ENCODE measurements around the gene AUTS2.

AUTS2 gene

GRCh38 chr7:70504254-70504653, 906.0 kb downstream of the AUTS2 start:
- DNase-seq (ENCODE audit: low read depth) = no peak

GRCh38 chr7:70505468-70505867, 907.2 kb downstream of the AUTS2 start:
- no peak for DNase-seq (ENCODE audit: low read depth)

- DNase-seq (ENCODE audit: low read depth) = no peak
These were observed 907.6 kb downstream of the AUTS2 start for GRCh38 chr7:70505886-70506285.

- no peak for DNase-seq (ENCODE audit: low read depth)
These were observed 908.2 kb downstream of the AUTS2 start for GRCh38 chr7:70506434-70506833.

GRCh38 chr7:70512144-70512543, 913.9 kb downstream of the AUTS2 start:
- DNase-seq (ENCODE audit: low read depth) = no peak

- no peak for DNase-seq (ENCODE audit: low read depth)
These were observed 914.5 kb downstream of the AUTS2 start for GRCh38 chr7:70512761-70513160.

GRCh38 chr7:70520611-70521010, 922.3 kb downstream of the AUTS2 start:
- DNase-seq (ENCODE audit: low read depth) = no peak

- DNase-seq (ENCODE audit: low read depth) = no peak
These were observed 925.1 kb downstream of the AUTS2 start for GRCh38 chr7:70523249-70523988.

- DNase-seq (ENCODE audit: low read depth) = no peak
These were observed 925.7 kb downstream of the AUTS2 start for GRCh38 chr7:70523989-70524351.

- no peak for DNase-seq (ENCODE audit: low read depth)
These were observed 927.7 kb downstream of the AUTS2 start for GRCh38 chr7:70525991-70526390.

GRCh38 chr7:70527520-70528115, 929.3 kb downstream of the AUTS2 start:
- DNase-seq (ENCODE audit: low read depth) = no peak

GRCh38 chr7:70529436-70529835, 931.2 kb downstream of the AUTS2 start:
- DNase-seq (ENCODE audit: low read depth) = no peak

GRCh38 chr7:70529914-70530585, 931.8 kb downstream of the AUTS2 start:
- no peak for DNase-seq (ENCODE audit: low read depth)

GRCh38 chr7:70533614-70534013, 935.3 kb downstream of the AUTS2 start:
- no peak for DNase-seq (ENCODE audit: low read depth)

GRCh38 chr7:70539205-70539604, 940.9 kb downstream of the AUTS2 start:
- no peak for DNase-seq (ENCODE audit: low read depth)

- DNase-seq (ENCODE audit: low read depth) = no peak
These were observed 941.3 kb downstream of the AUTS2 start for GRCh38 chr7:70539617-70540016.

- no peak for DNase-seq (ENCODE audit: low read depth)
These were observed 942.4 kb downstream of the AUTS2 start for GRCh38 chr7:70540641-70541040.

- no peak for DNase-seq (ENCODE audit: low read depth)
These were observed 944.6 kb downstream of the AUTS2 start for GRCh38 chr7:70542750-70543376.

- no peak for DNase-seq (ENCODE audit: low read depth)
These were observed 945.7 kb downstream of the AUTS2 start for GRCh38 chr7:70544016-70544415.

GRCh38 chr7:70545214-70545613, 946.9 kb downstream of the AUTS2 start:
- no peak for DNase-seq (ENCODE audit: low read depth)

- DNase-seq (ENCODE audit: low read depth) = no peak
These were observed 953.9 kb downstream of the AUTS2 start for GRCh38 chr7:70552141-70552540.

- DNase-seq (ENCODE audit: low read depth) = no peak
These were observed 955.1 kb downstream of the AUTS2 start for GRCh38 chr7:70553364-70553763.

GRCh38 chr7:70554646-70555045, 956.4 kb downstream of the AUTS2 start:
- DNase-seq (ENCODE audit: low read depth) = no peak

Measured in stimulated activated CD8-positive, alpha-beta memory T cell treated with anti-CD3 and anti-CD28 coated beads, Interleukin-15, amount 100 ng/mL, for 24 hours (primary cell).